GM19193 (cell line): ENCODE measurements around the gene MED29.

ENCODE experiments used
- POLR2A ChIP-seq: IDR thresholded peaks from 4 replicates; pipeline ENCODE4 v1.6.1; 2011; ENCODE audit not compliant: insufficient read depth, insufficient read length; ENCODE audit errors: extremely low read depth

MED29 gene

GRCh38 chr19:39420769-39421168, 29.6 kb downstream of the MED29 start:
- TF ChIP-seq POLR2A, result no peak

DNA sequence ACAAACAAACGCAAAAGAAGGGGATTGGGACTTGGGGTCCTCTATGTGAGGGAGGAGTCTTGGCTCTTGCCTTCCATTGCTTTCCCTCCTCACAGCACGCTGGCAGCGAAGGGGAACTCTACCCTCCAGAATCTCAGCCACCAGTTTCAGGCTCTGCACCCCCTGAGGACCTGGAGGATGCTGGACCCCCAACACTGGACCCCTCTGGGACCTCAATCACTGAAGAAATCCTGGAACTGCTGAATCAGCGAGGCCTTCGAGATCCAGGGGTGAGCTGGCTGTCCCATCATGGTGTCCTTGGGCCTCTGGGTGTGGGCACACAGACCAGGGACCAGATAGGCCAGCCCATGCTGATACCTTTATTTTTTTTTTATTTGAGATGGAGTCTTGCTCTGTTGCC, 30.8 kb downstream of the MED29 start:
- TF ChIP-seq POLR2A, result no peak

GRCh38 chr19:39423258-39424086, 32.3 kb downstream of the MED29 start:
- no peak for TF ChIP-seq POLR2A

DNA sequence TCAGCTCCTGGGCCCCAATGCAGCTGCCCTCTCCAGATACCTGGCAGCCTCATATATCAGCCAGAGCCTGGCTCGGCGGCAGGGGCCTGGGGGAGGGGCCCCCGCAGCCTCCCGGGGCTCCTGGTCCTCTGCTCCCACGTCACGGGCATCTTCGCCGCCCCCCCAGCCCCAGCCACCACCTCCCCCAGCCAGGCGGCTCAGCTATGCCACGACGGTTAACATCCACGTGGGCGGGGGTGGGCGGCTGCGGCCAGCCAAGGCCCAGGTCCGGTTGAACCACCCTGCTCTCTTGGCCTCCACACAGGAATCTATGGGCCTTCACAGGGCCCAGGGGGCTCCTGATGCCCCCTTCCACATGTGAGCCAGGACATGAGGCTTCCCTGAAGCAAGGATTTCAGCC, 33.8 kb downstream of the MED29 start:
- no peak for TF ChIP-seq POLR2A

DNA sequence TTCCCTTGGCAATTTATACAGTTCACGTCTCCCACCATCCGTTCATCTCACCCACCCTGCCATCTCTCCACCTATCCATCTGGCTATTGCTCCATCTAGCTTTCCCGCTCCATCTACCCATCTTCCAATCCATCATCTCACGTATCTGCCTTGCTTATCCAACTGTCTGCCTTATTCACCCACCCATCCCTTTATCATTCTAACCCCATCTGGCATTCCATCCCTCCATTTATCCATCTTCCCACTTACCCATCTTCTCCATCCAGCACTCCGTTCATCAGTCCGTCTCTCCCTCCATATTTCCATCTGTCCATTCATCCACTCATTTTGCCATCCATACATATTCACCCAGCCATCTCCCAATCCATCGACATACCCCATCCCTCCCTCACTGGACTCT, 34.6 kb downstream of the MED29 start:
- no peak for TF ChIP-seq POLR2A

DNA sequence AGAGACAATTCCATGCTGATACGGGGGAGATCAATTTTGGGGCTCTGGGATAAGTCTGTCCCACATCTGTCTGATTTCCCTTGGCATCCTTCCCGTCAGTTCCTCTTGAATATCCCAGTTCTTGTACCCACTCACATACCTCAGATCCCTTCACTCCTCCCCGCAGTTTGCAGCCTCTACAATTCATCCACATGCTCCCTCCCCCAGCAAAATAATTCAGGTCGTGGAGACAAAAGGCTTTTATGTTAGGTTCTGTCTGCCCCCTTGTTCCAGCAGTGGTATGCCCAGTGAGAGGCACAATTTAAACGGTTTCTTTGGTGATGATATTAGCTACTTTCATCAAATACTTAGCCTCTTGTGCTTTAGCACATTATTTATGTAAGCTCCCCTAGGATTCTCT, 35.0 kb downstream of the MED29 start:
- no peak for TF ChIP-seq POLR2A

- TF ChIP-seq POLR2A, result no peak
Observed at GRCh38 chr19:39427707-39428106, 36.5 kb downstream of the MED29 start.

DNA sequence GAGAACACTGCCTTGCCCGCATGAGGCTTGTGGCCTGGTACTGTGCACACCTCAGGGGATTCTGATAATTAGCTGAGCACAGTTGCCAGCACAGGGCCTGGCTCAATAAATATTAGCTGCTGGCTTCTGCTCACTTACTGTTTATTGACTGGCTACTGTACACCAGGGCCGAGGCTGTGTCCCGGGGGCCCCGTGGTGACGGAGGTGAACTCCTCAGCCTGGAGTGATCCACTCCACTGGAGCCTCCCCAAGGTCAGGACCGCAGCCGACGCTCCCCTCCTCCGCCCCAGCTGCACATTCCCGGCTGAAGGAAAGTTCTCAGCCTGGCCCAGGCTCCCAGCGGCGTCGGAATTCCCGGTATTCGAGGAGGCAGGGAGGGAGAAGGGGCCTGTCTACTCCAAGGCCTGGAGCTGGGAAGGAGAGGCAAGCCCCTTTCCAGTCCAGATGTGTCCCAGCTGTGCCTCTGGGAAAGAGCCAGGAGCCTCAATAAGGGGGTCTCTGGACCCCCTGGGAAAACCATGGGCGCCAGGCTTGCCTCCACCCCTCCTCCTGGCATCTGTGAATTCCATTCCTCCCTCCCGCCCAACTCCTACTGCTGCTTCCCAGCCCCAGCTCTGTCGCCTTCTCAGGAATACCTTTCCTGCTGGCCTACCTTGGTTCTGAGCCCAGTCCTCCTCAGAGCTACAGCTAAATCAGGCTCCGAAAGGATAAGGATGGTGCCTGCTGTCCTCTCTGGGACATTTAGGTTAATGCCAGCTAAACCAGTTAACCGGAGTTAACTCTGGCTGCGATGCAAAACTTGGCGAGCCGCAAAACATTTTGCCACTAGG, 37.3 kb downstream of the MED29 start:
- TF ChIP-seq POLR2A, result no peak

GRCh38 chr19:39430675-39431593, 39.8 kb downstream of the MED29 start:
- TF ChIP-seq POLR2A, result no peak

DNA sequence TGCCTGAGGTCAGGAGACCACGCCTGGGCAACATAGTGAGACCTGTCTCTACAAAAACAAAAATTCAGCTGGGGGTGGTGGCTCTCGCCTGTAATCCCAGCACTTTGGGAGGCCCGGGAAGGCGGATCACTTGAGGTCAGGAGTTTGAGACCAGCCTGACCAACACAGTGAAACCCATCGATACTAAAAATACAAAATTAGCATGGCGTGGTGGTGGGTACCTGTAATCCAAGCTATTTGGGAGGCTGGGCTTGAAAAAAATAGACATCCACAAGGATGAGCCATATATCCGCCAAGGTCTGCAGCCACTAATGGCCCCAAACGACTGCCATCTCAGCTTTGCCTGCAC, 41.5 kb downstream of the MED29 start:
- peak; percentile 29 for TF ChIP-seq POLR2A

- TF ChIP-seq POLR2A, result peak; percentile 44
Observed at GRCh38 chr19:39433480-39434079, 42.4 kb downstream of the MED29 start.

GRCh38 chr19:39434123-39435076, 43.2 kb downstream of the MED29 start:
- no peak for TF ChIP-seq POLR2A

DNA sequence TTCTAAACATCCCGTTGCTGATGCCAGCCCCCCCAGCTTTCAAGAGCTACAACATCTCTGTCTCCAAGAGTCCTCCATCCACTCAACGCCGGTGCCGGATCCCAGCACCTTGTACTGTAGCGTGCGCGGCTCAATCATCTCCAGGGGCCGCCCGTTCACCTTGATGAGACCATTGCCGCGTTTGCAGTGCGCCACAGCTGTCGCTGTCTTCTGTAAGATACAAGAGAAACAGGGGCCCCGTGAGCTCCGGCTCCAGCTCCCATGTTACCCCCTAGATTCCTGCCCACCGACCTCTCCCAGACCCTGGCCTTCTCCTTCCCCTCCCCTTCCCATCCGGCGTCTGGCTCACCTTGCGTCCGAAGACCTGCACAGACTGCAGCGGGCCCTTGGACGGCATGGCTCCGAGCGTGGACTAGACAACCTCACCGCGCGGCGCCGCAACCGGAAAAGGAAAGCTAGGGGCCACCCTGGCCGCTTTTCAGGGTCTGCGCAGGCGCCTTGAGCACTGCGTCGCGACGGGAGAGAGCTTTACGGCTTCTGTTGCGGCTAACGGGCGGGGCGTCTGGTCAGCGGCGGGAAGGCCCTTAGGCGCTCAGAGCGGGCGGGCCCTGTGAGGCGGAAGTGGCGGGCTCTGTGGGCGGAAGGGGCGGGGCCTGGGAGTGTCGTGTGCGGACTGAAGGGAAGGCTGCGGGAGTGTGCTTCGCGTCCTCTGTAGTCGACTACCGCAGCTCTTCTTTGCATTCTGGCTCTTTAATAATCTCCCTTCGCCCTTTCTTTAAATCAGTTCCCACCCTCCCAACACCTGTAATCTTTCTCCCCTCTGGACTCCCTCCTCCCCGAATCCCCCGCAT, 44.5 kb downstream of the MED29 start, which contains the start of gene RPS16:
Gene RPS16 (minus strand): TSS at position 451 of the 851 bp plus-strand sequence. CDS start 54 bp downstream, at position 397.
- TF ChIP-seq POLR2A, result peak; percentile 99

GRCh38 chr19:39436350-39436716, 45.2 kb downstream of the MED29 start:
- no peak for TF ChIP-seq POLR2A
